Panc1 (cell line): ENCODE measurements around the gene MKRN2OS. TPM values are rescaled to one million over a fixed set of nuclear protein-coding genes. Genes with fewer than 3 reads are reported as not detected.

Experiments used
- ATAC-seq: fragments of 200-7000 bp; cut with Tn5 transposase; 2 replicates; pipeline ENCODE4 v1.9.1; 2020; ENCODE audit warnings: mild to moderate bottlenecking, moderate library complexity
- BruUV-seq: library from RNA; stranded (reverse); fragments of 400-500 nt; replicated peaks from 2 replicates; lab custom pipeline; 2021; lab: Mats Ljungman, UMichigan
- CTCF ChIA-PET: fragments of 300-600 bp; sonication (Branson Sonifier 250); formaldehyde crosslinking; loops from one replicate; lab custom pipeline; 2022; ENCODE audit warnings: antibody characterized with exemption; lab: Charles Lee
- POLR2A ChIA-PET: fragments of 300-600 bp; sonication (Branson Sonifier 250); formaldehyde crosslinking; loops from one replicate; lab custom pipeline; 2022; ENCODE audit warnings: antibody characterized with exemption; lab: Charles Lee
- DNase-seq: peaks from one replicate; pipeline ENCODE4 v3.0.0-alpha.2; 2010; ENCODE audit warnings: low read depth, low spot score
- H3K27ac ChIP-seq: 2 replicates; pipeline ENCODE4 v1.5.1; 2011; ENCODE audit warnings: mild to moderate bottlenecking, low read length, inconsistent platforms
- H3K27me3 ChIP-seq: fragments of 200-500 bp; sonication (Bioruptor generic); 2 replicates; pipeline ENCODE4 v1.6.0; 2014; ENCODE audit warnings: low read length, inconsistent platforms; ENCODE audit not compliant: control insufficient read depth, insufficient read depth
- H3K36me3 ChIP-seq: fragments of 200-500 bp; sonication (Bioruptor generic); 2 replicates; pipeline ENCODE4 v1.5.1; 2014; ENCODE audit warnings: inconsistent platforms, mild to moderate bottlenecking, low read length, moderate library complexity; ENCODE audit not compliant: control insufficient read depth, insufficient read depth
- H3K4me1 ChIP-seq: 2 replicates; pipeline ENCODE4 v1.5.1; 2011; ENCODE audit warnings: inconsistent platforms, mild to moderate bottlenecking, low read length, moderate library complexity; ENCODE audit not compliant: control insufficient read depth, insufficient read depth
- H3K4me3 ChIP-seq, 2 experiments: 2 replicates each; pipeline ENCODE4 v1.5.1; 2011 to 2012; ENCODE audit warnings: low read depth in 2 of 2, low read length in 2 of 2, mild to moderate bottlenecking in 2 of 2, inconsistent platforms in 1 of 2, moderate library complexity in 1 of 2
- H3K9me3 ChIP-seq: fragments of 200-500 bp; sonication (Bioruptor generic); 2 replicates; pipeline ENCODE4 v1.5.1; 2014; ENCODE audit warnings: low read depth, mild to moderate bottlenecking, inconsistent platforms, low read length, moderate library complexity; ENCODE audit not compliant: control insufficient read depth, insufficient read depth
- CTCF ChIP-seq: fragments of 450-650 bp; IDR thresholded peaks from 2 replicates; pipeline ENCODE4 v1.5.1; 2017; ENCODE audit warnings: mild to moderate bottlenecking
- POLR2AphosphoS5 ChIP-seq: IDR thresholded peaks from 2 replicates; pipeline ENCODE4 v1.6.1; 2012; ENCODE audit warnings: mild to moderate bottlenecking, low read depth, low read length, moderate library complexity
- SIN3A ChIP-seq: IDR thresholded peaks from 2 replicates; pipeline ENCODE4 v1.6.1; 2012; ENCODE audit warnings: low read depth, mild to moderate bottlenecking, low read length, moderate library complexity, borderline replicate concordance; ENCODE audit not compliant: insufficient read depth
- TCF7L2 ChIP-seq: IDR thresholded peaks from 2 replicates; pipeline ENCODE4 v1.6.1; 2011; ENCODE audit warnings: mild to moderate bottlenecking, low read depth, low read length, inconsistent platforms
- in situ Hi-C: cut with HindIII; loops from 2 replicates; pipeline ENCODE4 v1.10.0; 2016; ENCODE audit warnings: low sequenced_read_pairs, low pct_unique_long_range_greater_than_20kb
- intact Hi-C: fragments of 100-400 bp; cut with micrococcal nuclease; formaldehyde crosslinking; loops from one replicate; pipeline ENCODE4 v1.10.0; 2022; ENCODE audit not compliant: unreplicated experiment
- total RNA-seq: library from RNA; stranded (reverse); gene quantifications from one replicate; pipeline ENCODE4 v1.2.1, GENCODE V29; 2021; ENCODE audit not compliant: unreplicated experiment
- TF ChIP-seq, protein P1 (sequence below), 2 experiments: IDR thresholded peaks; 2 replicates each; pipeline ENCODE4 v1.6.1; 2011 to 2012; ENCODE audit warnings: low read depth in 2 of 2, control low read depth in 1 of 2, low read length in 1 of 2, mild to moderate bottlenecking in 1 of 2, moderate library complexity in 1 of 2; ENCODE audit not compliant: insufficient read depth in 1 of 2

MKRN2OS gene
- total RNA-seq, 1 experiment from 2014 or later = not detected

DNA sequence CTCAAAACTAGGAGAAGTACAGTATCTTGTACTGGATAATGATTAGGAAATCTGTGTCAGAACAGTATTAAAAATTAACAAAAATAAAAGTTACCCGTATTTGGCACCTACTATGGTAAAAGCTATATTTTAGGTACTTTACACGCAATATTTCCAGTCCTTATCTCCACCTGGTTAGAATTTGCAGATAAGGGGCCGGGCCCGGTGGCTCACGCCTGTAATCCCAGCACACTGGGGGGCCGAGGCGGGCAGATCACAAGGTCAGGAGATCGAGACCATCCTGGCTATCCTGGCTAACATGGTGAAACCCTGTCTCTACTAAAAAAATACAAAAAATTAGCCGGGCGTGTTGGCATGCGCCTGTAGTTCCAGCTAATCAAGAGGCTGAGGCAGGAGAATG is 28.4 kb downstream of the MKRN2OS start:
- no TSS peak for BruUV-seq
- no peak for TF ChIP-seq SIN3A
- TF ChIP-seq POLR2AphosphoS5 = no peak
- TF ChIP-seq, protein P1, sequence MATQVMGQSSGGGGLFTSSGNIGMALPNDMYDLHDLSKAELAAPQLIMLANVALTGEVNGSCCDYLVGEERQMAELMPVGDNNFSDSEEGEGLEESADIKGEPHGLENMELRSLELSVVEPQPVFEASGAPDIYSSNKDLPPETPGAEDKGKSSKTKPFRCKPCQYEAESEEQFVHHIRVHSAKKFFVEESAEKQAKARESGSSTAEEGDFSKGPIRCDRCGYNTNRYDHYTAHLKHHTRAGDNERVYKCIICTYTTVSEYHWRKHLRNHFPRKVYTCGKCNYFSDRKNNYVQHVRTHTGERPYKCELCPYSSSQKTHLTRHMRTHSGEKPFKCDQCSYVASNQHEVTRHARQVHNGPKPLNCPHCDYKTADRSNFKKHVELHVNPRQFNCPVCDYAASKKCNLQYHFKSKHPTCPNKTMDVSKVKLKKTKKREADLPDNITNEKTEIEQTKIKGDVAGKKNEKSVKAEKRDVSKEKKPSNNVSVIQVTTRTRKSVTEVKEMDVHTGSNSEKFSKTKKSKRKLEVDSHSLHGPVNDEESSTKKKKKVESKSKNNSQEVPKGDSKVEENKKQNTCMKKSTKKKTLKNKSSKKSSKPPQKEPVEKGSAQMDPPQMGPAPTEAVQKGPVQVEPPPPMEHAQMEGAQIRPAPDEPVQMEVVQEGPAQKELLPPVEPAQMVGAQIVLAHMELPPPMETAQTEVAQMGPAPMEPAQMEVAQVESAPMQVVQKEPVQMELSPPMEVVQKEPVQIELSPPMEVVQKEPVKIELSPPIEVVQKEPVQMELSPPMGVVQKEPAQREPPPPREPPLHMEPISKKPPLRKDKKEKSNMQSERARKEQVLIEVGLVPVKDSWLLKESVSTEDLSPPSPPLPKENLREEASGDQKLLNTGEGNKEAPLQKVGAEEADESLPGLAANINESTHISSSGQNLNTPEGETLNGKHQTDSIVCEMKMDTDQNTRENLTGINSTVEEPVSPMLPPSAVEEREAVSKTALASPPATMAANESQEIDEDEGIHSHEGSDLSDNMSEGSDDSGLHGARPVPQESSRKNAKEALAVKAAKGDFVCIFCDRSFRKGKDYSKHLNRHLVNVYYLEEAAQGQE (IDR thresholded peaks at IDR 0.05; ENCODE audit: insufficient read depth in 1 of 2, low read depth in 2 of 2, low read length in 1 of 2) = no peak
- no peak for TF ChIP-seq TCF7L2
- no peak for TF ChIP-seq CTCF
- no peaks in the 10 kb centered on the region for H3K36me3 ChIP-seq
- DNase-seq (no peak), ATAC-seq (no peak)
- ChIA-PET POLR2A (no interaction called here), CTCF (no interaction called here)
- in situ Hi-C loops (no loop called here), intact Hi-C loops (no loop called here)
- no peak overlapping the region for H3K4me3 ChIP-seq
- H3K4me1 ChIP-seq = no peaks in the 10 kb centered on the region
- H3K27ac ChIP-seq = no peak overlapping the region
- H3K27me3 ChIP-seq = no peaks in the 10 kb centered on the region
- H3K9me3 ChIP-seq = no peaks in the 10 kb centered on the region

DNA sequence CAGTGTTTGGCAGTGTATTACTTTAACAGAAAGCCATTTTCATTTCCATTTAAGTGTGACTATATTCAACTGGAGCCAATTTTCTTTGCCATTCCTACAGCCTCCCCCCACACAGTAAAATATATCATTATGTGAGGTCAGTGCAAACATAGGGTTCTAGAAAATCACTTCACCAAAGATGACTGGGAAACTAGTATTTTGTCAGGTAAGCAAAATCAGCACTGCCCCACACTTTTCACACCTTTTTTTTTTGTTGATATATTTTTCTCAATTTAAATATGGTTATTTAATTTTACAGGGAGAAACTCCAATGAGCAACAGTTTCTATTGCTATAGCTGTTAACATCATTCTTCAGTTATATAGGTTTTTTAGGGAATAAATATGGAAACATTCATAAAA is 29.7 kb downstream of the MKRN2OS start:
- Histone ChIP-seq H3K4me1 (no peaks in the 10 kb centered on the region), H3K9me3 (no peaks in the 10 kb centered on the region), H3K27me3 (no peaks in the 10 kb centered on the region), H3K27ac (no peak overlapping the region), H3K36me3 (no peaks in the 10 kb centered on the region), H3K4me3 (no peak overlapping the region)
- ChIA-PET POLR2A (no interaction called here), CTCF (no interaction called here)
- in situ Hi-C loops = no loop called here
- intact Hi-C loops = no loop called here
- TF ChIP-seq, protein P1 (IDR thresholded peaks at IDR 0.05; ENCODE audit: insufficient read depth in 1 of 2, low read depth in 2 of 2, low read length in 1 of 2) = no peak
- BruUV-seq = no TSS peak
- no peak for DNase-seq
- no peak for ATAC-seq
